WTC11 (cell line): ENCODE results near the gene TDRD9. TPM values are rescaled to one million over a fixed set of nuclear protein-coding genes. Genes with fewer than 3 reads are reported as not detected.
A peak's percentile ranks its signal among the peaks of the same experiment; 100 is the strongest.
"Not testable (repeated sequence)": the region's sequence is repeated elsewhere in the genome, so short reads cannot be mapped to it uniquely, and the experiment has no call there.

Experiments used
- ATAC-seq: fragments of 200-7000 bp; cut with Tn5 transposase; 2 replicates; pipeline ENCODE4 v1.10.0; 2021; ENCODE audit warnings: mild to moderate bottlenecking, moderate library complexity
- CTCF ChIA-PET: fragments of 300-600 bp; sonication (Branson Sonifier 250); formaldehyde crosslinking; loops from one replicate; lab custom pipeline; 2021; ENCODE audit warnings: antibody characterized with exemption; lab: Charles Lee
- POLR2A ChIA-PET: fragments of 350-600 bp; sonication (Branson Sonifier 250); formaldehyde crosslinking; loops from one replicate; lab custom pipeline; 2021; ENCODE audit warnings: antibody characterized with exemption; lab: Charles Lee
- DNase-seq: peaks from one replicate; pipeline ENCODE4 v3.0.0; 2021; ENCODE audit warnings: low spot score
- H3K27ac Mint-ChIP-seq: 2 replicates; pipeline ENCODE4 v1.8.0; 2021; ENCODE audit warnings: mixed read lengths
- H3K27me3 Mint-ChIP-seq: 2 replicates; pipeline ENCODE4 v1.8.0; 2021; ENCODE audit warnings: low read depth, mild to moderate bottlenecking, moderate library complexity, mixed read lengths
- H3K36me3 Mint-ChIP-seq: 2 replicates; pipeline ENCODE4 v1.8.0; 2021; ENCODE audit warnings: mixed read lengths
- H3K4me1 Mint-ChIP-seq: 2 replicates; pipeline ENCODE4 v1.8.0; 2022; ENCODE audit warnings: mixed read lengths
- H3K4me3 Mint-ChIP-seq: 2 replicates; pipeline ENCODE4 v1.8.0; 2021; ENCODE audit warnings: mild to moderate bottlenecking, moderate library complexity, mixed read lengths
- H3K9me3 Mint-ChIP-seq: 2 replicates; pipeline ENCODE4 v1.8.0; 2021; ENCODE audit warnings: mixed read lengths
- AFF4 ChIP-seq: sonication (generic); formaldehyde crosslinking; IDR thresholded peaks from 2 replicates; pipeline ENCODE4 v1.8.1; 2023; ENCODE audit warnings: mild to moderate bottlenecking, missing genetic modification reagents, borderline replicate concordance
- ATF6 ChIP-seq: sonication (generic); formaldehyde crosslinking; IDR thresholded peaks from 2 replicates; pipeline ENCODE4 v1.8.1; 2023; ENCODE audit warnings: mild to moderate bottlenecking, missing genetic modification reagents
- CREB1 ChIP-seq: sonication (generic); formaldehyde crosslinking; IDR thresholded peaks from 2 replicates; pipeline ENCODE4 v1.8.0; 2023; ENCODE audit warnings: mild to moderate bottlenecking, missing genetic modification reagents
- CREM ChIP-seq: sonication (generic); formaldehyde crosslinking; IDR thresholded peaks from 2 replicates; pipeline ENCODE4 v1.8.1; 2022; ENCODE audit warnings: mild to moderate bottlenecking, missing genetic modification reagents, moderate library complexity
- CTCF ChIP-seq: fragments of 200-600 bp; IDR thresholded peaks from 2 replicates; pipeline ENCODE4 v1.8.0; 2022; ENCODE audit warnings: antibody characterized with exemption
- HMGA2 ChIP-seq: fragments of 250-450 bp; sonication (Bioruptor Pico); IDR thresholded peaks from 2 replicates; pipeline ENCODE4 v1.4.0; 2021; ENCODE audit warnings: mild to moderate bottlenecking, moderate library complexity
- IRF2 ChIP-seq: sonication (generic); formaldehyde crosslinking; IDR thresholded peaks from 2 replicates; pipeline ENCODE4 v1.8.0; 2022; ENCODE audit warnings: low read depth, missing genetic modification reagents, borderline replicate concordance
- JAZF1 ChIP-seq: fragments of 250-450 bp; sonication (Bioruptor Pico); IDR thresholded peaks from 2 replicates; pipeline ENCODE4 v1.9.0; 2021; ENCODE audit warnings: moderate library complexity, mild to moderate bottlenecking, inconsistent platforms
- PRRX2 ChIP-seq: fragments of 250-450 bp; sonication (Bioruptor Pico); IDR thresholded peaks from 2 replicates; pipeline ENCODE4 v1.8.0; 2021; ENCODE audit warnings: mild to moderate bottlenecking
- SMAD3 ChIP-seq: sonication (generic); formaldehyde crosslinking; IDR thresholded peaks from 2 replicates; pipeline ENCODE4 v1.8.0; 2022; ENCODE audit warnings: missing genetic modification reagents, mild to moderate bottlenecking, borderline replicate concordance
- SMAD4 ChIP-seq: sonication (generic); formaldehyde crosslinking; IDR thresholded peaks from 2 replicates; pipeline ENCODE4 v1.8.0; 2022; ENCODE audit warnings: mild to moderate bottlenecking, missing genetic modification reagents
- TEAD4 ChIP-seq: sonication (generic); formaldehyde crosslinking; IDR thresholded peaks from 2 replicates; pipeline ENCODE4 v1.8.0; 2022; ENCODE audit warnings: mild to moderate bottlenecking, missing genetic modification reagents
- ZNF121 ChIP-seq: sonication (generic); formaldehyde crosslinking; IDR thresholded peaks from 2 replicates; pipeline ENCODE4 v1.8.0; 2023; ENCODE audit warnings: missing genetic modification reagents
- ZNF232 ChIP-seq: sonication (generic); formaldehyde crosslinking; IDR thresholded peaks from 2 replicates; pipeline ENCODE4 v1.8.0; 2022; ENCODE audit warnings: mild to moderate bottlenecking, missing genetic modification reagents
- total RNA-seq: library from RNA; stranded (reverse); gene quantifications from 3 replicates; pipeline ENCODE4 v1.2.3, GENCODE V29; 2021
- TF ChIP-seq, protein P1 (sequence below): fragments of 250-450 bp; sonication (Bioruptor Pico); IDR thresholded peaks from 2 replicates; pipeline ENCODE4 v1.9.0; 2021; ENCODE audit warnings: moderate library complexity, mild to moderate bottlenecking, inconsistent platforms, borderline replicate concordance
- TF ChIP-seq, protein P2 (sequence below): sonication (generic); formaldehyde crosslinking; IDR thresholded peaks from 2 replicates; pipeline ENCODE4 v1.8.1; 2023; ENCODE audit warnings: mild to moderate bottlenecking, moderate library complexity, missing genetic modification reagents

TDRD9 gene
- total RNA-seq, 1 experiment from 2014 or later: 0.17 TPM

GRCh38 chr14:103973354-103973753 is 45.1 kb downstream of the TDRD9 start (continued):
- TF ChIP-seq, protein P1, sequence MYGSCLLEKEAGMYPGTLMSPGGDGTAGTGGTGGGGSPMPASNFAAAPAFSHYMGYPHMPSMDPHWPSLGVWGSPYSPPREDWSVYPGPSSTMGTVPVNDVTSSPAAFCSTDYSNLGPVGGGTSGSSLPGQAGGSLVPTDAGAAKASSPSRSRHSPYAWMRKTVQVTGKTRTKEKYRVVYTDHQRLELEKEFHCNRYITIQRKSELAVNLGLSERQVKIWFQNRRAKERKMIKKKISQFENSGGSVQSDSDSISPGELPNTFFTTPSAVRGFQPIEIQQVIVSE: no peak
- TF ChIP-seq HMGA2 (no peak), JAZF1 (CRISPR knock-in tag) (no peak), SMAD4 (CRISPR knock-in tag) (no peak), PRRX2 (CRISPR knock-in tag) (no peak), ZNF232 (CRISPR knock-in tag) (no peak), TEAD4 (CRISPR knock-in tag) (no peak), CREB1 (CRISPR knock-in tag) (no peak), AFF4 (no peak), IRF2 (CRISPR knock-in tag) (no peak), SMAD3 (CRISPR knock-in tag) (no peak), ATF6 (CRISPR knock-in tag) (no peak), CREM (CRISPR knock-in tag) (no peak)
- TF ChIP-seq, protein P2, sequence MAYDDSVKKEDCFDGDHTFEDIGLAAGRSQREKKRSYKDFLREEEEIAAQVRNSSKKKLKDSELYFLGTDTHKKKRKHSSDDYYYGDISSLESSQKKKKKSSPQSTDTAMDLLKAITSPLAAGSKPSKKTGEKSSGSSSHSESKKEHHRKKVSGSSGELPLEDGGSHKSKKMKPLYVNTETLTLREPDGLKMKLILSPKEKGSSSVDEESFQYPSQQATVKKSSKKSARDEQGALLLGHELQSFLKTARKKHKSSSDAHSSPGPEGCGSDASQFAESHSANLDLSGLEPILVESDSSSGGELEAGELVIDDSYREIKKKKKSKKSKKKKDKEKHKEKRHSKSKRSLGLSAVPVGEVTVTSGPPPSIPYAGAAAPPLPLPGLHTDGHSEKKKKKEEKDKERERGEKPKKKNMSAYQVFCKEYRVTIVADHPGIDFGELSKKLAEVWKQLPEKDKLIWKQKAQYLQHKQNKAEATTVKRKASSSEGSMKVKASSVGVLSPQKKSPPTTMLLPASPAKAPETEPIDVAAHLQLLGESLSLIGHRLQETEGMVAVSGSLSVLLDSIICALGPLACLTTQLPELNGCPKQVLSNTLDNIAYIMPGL (CRISPR knock-in tag): no peak

DNA sequence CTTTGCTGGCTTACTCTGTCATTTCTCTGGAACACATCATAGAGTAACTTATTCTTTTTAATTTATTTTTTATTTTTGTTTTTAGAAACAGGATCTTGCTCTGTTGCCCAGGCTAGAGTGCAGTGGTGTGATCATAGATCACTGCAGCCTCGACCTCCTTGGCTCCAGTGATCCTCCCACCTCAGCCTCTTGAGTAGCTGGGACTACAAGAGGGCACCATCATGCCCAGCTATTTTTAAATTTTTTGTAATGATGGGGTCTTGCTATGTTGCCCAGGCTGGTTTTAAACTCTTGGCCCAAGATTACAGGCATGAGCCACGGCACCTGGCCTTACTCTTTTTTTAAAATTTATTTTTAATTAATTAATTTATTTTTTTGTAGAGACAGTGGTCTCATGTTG is 46.3 kb downstream of the TDRD9 start:
- no peak for ATAC-seq
- POLR2A ChIA-PET: no interaction called here
- Mint-ChIP-seq H3K4me3 (no peak overlapping the region), H3K4me1 (peaks cover 5% of the 10 kb centered on the region; the same call in 1 of the 2 replicates), H3K36me3 (no peaks in the 10 kb centered on the region), H3K27me3 (no peaks in the 10 kb centered on the region), H3K27ac (no peak overlapping the region), H3K9me3 (peaks cover 8% of the 10 kb centered on the region)
- no peak for DNase-seq
- TF ChIP-seq SMAD3 (CRISPR knock-in tag) (no peak), ZNF121 (CRISPR knock-in tag) (peak; percentile 25; the same call in 1 of the 2 replicates), CREB1 (CRISPR knock-in tag) (no peak)
- CTCF ChIA-PET: interaction anchor here (2.0 kb wide), 1 partner anchor 74 kb away, joined by 7 read pairs; no protein-coding TSS in a partner anchor

DNA sequence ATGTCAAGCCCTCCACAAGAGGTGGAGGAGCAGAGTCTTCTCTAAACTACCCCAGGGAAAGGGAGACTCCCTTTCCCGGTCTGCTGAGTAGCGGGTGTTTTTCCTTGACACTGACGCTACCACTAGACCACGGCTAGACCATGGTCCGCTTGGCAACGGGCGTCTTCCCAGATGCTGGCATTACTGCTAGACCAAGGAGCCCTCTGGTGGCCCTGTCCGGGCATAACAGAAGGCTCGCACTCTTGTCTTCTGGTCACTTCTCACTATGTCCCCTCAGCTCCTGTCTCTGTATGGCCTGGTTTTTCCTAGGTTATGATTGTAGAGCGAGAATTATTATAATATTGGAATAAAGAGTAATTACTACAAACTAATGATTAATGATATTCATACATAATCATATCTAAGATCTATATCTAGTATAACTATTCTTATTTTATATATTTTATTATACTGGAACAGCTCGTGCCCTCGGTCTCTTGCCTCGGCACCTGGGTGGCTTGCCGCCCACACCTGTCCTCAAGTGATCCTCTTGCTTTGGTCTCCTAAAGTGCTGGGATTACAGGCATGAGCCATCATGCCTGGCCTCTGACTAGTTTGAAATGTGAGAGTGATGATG is 52.5 kb downstream of the TDRD9 start:
- H3K27ac Mint-ChIP-seq, H3K4me3 Mint-ChIP-seq, POLR2A ChIA-PET: not testable (repeated sequence)
- CTCF ChIA-PET: interaction anchor here (1.1 to 3.5 kb wide), 7 partner anchors 19 to 210 kb away, joined by 3 to 30 read pairs (median 3); no protein-coding TSS in a partner anchor
- peaks cover 13% of the 10 kb centered on the region for H3K27me3 Mint-ChIP-seq
- TF ChIP-seq CTCF: peak; percentile 44
- TF ChIP-seq, all 79 proteins: peak for 1; not testable (repeated sequence) for 78
- peak; percentile 75 for DNase-seq
- H3K36me3 Mint-ChIP-seq: peaks cover 18% of the 10 kb centered on the region
- peaks cover 46% of the 10 kb centered on the region for H3K9me3 Mint-ChIP-seq
- ATAC-seq, H3K4me1 Mint-ChIP-seq: not testable (repeated sequence)
